Transverse colon (tissue), 4 donors: ENCODE measurements around the gene CTR9. TPM values are rescaled to one million over a fixed set of nuclear protein-coding genes. Genes with fewer than 3 reads are reported as not detected.

ENCODE experiments used
- DNase-seq: peaks from one replicate; pipeline ENCODE4 v3.0.0-alpha.2; 2019
- H3K27ac ChIP-seq, 4 donors: fragments of 200-600 bp; sonication (generic); 2 replicates each; pipeline ENCODE4 v1.5.1; 2016 to 2018; ENCODE audit warnings: inconsistent platforms in 4 of 4
- H3K27me3 ChIP-seq: fragments of 200-600 bp; sonication (generic); 2 replicates; pipeline ENCODE4 v1.5.1; 2017; ENCODE audit warnings: inconsistent platforms
- H3K36me3 ChIP-seq, 4 donors: fragments of 200-600 bp; sonication (generic); 2 replicates each; pipeline ENCODE4 v1.5.1; 2017 to 2019; ENCODE audit warnings: inconsistent platforms in 4 of 4
- H3K4me1 ChIP-seq, 4 donors: fragments of 200-600 bp; sonication (generic); 2 replicates each; pipeline ENCODE4 v1.5.1; 2017 to 2020; ENCODE audit warnings: inconsistent platforms in 4 of 4
- H3K4me3 ChIP-seq, 4 donors: fragments of 200-600 bp; sonication (generic); 1 replicate in 1 of 4; 2 replicates in 3 of 4; pipeline versions ENCODE4 v1.5.1 to v1.6.1; 2017 to 2019; ENCODE audit warnings: inconsistent platforms in 4 of 4
- H3K9me3 ChIP-seq, 2 donors: fragments of 200-600 bp; sonication (generic); 2 replicates each; pipeline ENCODE4 v1.5.1; 2017 to 2019; ENCODE audit warnings: inconsistent platforms in 2 of 2
- EP300 ChIP-seq: sonication (generic); formaldehyde crosslinking; IDR thresholded peaks from one replicate; pipeline ENCODE4 v1.6.1; 2017; ENCODE audit warnings: antibody characterized with exemption, low read depth
- POLR2A ChIP-seq: fragments of 450-650 bp; IDR thresholded peaks from one replicate; pipeline ENCODE4 v1.6.1; 2016; ENCODE audit warnings: antibody characterized with exemption, mild to moderate bottlenecking, moderate library complexity
- POLR2AphosphoS5 ChIP-seq, 3 donors: sonication (generic); formaldehyde crosslinking; IDR thresholded peaks; one replicate each; pipeline ENCODE4 v1.6.1; 2016; ENCODE audit warnings: antibody characterized with exemption in 3 of 3
- WGBS, 2 donors: methylation state at CpG; one replicate each; pipeline ENCODE4 v1.1.5; 2018; ENCODE audit warnings: low coverage in 1 of 2; 5-methylcytosine and 5-hydroxymethylcytosine counted together
- in situ Hi-C, 4 donors: fragments of 200-750 bp; cut with MboI; loops; one replicate each; pipeline versions ENCODE4 v1.15.0 to v1.15.1; 2017; ENCODE audit warnings: low sequenced_read_pairs in 3 of 4, low pct_ligation_motif_present in 1 of 4, low pct_unique_long_range_greater_than_20kb in 1 of 4
- intact Hi-C: fragments of 100-400 bp; cut with DNase I; formaldehyde crosslinking; loops from one replicate; pipeline ENCODE4 v1.15.1; 2023; ENCODE audit warnings: low total_unique reads
- total RNA-seq, 4 donors: library from RNA; depleted of rRNA; stranded (reverse); fragments of >200 nt; gene quantifications; one replicate each; pipeline ENCODE4 v1.1.0, GENCODE V29; 2016
- TF ChIP-seq, protein P1 (sequence below), 5 experiments: fragments of 200-600 bp in 3 of 5; fragments of 450-650 bp in 2 of 5; sonication (generic) in 3 of 5; IDR thresholded peaks; 1 replicate in 2 of 5; 2 replicates in 3 of 5; pipeline ENCODE4 v1.5.1; 2016 to 2017; ENCODE audit warnings: antibody characterized with exemption in 5 of 5, inconsistent platforms in 3 of 5, mild to moderate bottlenecking in 2 of 5, moderate library complexity in 1 of 5

CTR9 gene
- total RNA-seq, 4 donors from 2014 or later = 21.3 to 41.2 (median 25.5) TPM

DNA sequence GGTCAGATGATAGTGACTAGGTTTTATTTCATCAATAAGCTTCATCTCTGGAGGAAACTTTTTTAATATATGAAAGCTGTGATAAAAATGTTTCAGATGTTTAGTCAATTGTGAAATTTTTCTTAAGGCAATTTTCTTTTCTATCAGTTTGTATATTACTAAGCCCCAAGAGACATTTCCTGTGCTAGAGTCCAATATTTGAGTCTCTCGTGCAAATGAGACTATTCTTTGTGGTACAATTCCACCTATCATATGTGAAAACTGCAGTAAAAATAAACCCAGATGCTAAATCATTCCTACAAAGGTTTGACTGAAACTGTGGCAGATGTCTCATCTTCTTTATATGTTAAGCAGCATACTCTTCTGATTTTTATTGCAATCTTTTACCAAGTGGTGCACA, 28.0 kb downstream of the CTR9 start:
- TF ChIP-seq POLR2A = no peak
- no peak for TF ChIP-seq EP300
- TF ChIP-seq, protein P1, sequence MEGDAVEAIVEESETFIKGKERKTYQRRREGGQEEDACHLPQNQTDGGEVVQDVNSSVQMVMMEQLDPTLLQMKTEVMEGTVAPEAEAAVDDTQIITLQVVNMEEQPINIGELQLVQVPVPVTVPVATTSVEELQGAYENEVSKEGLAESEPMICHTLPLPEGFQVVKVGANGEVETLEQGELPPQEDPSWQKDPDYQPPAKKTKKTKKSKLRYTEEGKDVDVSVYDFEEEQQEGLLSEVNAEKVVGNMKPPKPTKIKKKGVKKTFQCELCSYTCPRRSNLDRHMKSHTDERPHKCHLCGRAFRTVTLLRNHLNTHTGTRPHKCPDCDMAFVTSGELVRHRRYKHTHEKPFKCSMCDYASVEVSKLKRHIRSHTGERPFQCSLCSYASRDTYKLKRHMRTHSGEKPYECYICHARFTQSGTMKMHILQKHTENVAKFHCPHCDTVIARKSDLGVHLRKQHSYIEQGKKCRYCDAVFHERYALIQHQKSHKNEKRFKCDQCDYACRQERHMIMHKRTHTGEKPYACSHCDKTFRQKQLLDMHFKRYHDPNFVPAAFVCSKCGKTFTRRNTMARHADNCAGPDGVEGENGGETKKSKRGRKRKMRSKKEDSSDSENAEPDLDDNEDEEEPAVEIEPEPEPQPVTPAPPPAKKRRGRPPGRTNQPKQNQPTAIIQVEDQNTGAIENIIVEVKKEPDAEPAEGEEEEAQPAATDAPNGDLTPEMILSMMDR (IDR thresholded peaks at IDR 0.05) = no peak
- TF ChIP-seq POLR2AphosphoS5 (IDR thresholded peaks at IDR 0.05) = no peak
- intact Hi-C loops = no loop called here
- in situ Hi-C loops = no loop called here
- H3K9me3 ChIP-seq = no peaks in the 10 kb centered on the region
- peaks cover 0 to 31% (median 15%) of the 10 kb centered on the region in 4 donors for H3K36me3 ChIP-seq
- H3K27ac ChIP-seq = peak overlapping the region in 3 of 4 donors; percentile 33 to 65 (median 52)
- 58 to 60% methylated on average over 1 of the region's 1 CpG for WGBS, 2 donors
- no peak for DNase-seq
- H3K4me1 ChIP-seq = no peaks in the 10 kb centered on the region
- no peak overlapping the region for H3K4me3 ChIP-seq
- H3K27me3 ChIP-seq = no peaks in the 10 kb centered on the region

DNA sequence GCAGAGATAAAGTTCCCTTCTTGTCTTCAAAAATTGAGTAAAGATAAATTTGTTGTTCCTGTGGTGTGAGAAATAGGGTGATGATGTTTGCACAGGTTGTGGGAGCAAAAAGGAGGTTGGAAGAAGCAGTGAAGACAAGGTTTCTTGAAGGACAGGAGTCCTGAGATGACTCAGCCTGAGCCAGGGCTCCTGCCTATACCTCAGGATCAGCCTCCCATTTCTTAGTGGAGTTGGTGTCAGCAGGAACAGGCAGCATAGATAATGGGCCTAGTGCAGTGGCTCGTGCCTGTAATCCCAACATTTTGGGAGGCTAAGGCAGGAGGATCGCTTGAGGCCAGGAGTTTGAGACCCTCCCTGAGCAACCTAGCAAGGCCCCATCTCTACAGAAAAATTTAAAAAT, 29.0 kb downstream of the CTR9 start:
- Histone ChIP-seq H3K27me3 (no peaks in the 10 kb centered on the region), H3K9me3 (no peaks in the 10 kb centered on the region), H3K4me1 (no peaks in the 10 kb centered on the region), H3K36me3 (peaks cover 0 to 21% (median 10%) of the 10 kb centered on the region in 4 donors), H3K27ac (no peak overlapping the region), H3K4me3 (no peak overlapping the region)
- TF ChIP-seq POLR2A (no peak), POLR2AphosphoS5 (IDR thresholded peaks at IDR 0.05) (no peak), EP300 (no peak)
- TF ChIP-seq, protein P1 (IDR thresholded peaks at IDR 0.05) = no peak
- intact Hi-C loops (no loop called here), in situ Hi-C loops (loop anchor here in 1 of 4 donors (10.0 kb wide), 1 partner anchor 1005 kb away; no protein-coding TSS in a partner anchor)
- DNase-seq = no peak
- 94% methylated on average over 2 of the region's 2 CpGs; no CpG with 5 or more reads in 1 of the 2 donors for WGBS, 2 donors

DNA sequence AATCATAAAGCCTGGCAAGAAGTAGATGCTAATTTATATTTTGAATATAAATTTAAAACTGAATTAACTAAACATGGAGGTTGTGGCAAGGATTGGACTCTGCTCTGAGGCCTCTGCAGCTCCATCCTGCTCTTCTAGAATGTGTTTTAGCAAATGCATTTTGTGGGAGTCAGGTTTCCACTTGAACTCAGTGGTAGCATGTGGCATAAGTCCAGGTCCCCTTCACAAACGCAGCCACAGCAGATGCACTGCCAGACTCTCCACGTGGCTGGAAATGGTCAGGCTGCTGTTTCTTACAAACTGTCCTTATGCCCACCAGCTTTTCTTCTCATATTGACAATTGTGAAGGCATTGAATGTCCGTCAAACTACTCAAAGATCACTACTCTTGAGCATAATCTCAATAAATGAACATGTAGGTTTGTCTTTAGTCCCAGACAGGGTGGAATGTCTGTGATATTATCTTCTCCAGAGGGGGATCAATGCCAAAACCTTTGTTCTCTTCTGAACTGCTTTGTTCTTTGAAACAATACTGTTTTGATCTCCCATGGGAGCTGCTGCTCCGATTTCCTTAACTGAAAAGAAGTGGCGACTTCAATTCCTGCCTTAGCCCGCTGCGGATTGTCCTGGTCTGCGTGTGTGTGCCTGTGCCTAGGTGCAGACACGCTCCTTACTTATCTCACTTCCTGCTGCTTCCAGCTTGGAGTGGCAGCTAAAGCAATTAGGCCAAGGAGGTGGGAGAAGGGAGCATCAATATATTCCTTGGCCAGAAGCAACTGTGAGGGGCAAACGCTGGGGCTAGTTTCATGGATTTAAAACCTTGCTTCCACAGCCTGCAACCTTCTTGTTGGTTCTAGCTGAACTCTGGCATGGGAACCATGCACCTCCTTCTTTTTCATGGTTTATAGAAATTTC, 33.4 kb downstream of the CTR9 start:
- Histone ChIP-seq H3K9me3 (no peaks in the 10 kb centered on the region), H3K27me3 (no peaks in the 10 kb centered on the region), H3K36me3 (peaks cover 0 to 4% (median 0%) of the 10 kb centered on the region in 4 donors), H3K4me3 (no peak overlapping the region), H3K27ac (no peak overlapping the region), H3K4me1 (no peaks in the 10 kb centered on the region)
- 78 to 97% methylated on average over 6 to 10 of the region's 10 CpGs for WGBS, 2 donors
- intact Hi-C loops (no loop called here), in situ Hi-C loops (loop anchor here in 1 of 4 donors (10.0 kb wide), 1 partner anchor 1000 kb away; no protein-coding TSS in a partner anchor)
- TF ChIP-seq POLR2AphosphoS5 (IDR thresholded peaks at IDR 0.05) (no peak), EP300 (no peak), POLR2A (no peak)
- TF ChIP-seq, protein P1 (IDR thresholded peaks at IDR 0.05) = no peak
- no peak for DNase-seq

DNA sequence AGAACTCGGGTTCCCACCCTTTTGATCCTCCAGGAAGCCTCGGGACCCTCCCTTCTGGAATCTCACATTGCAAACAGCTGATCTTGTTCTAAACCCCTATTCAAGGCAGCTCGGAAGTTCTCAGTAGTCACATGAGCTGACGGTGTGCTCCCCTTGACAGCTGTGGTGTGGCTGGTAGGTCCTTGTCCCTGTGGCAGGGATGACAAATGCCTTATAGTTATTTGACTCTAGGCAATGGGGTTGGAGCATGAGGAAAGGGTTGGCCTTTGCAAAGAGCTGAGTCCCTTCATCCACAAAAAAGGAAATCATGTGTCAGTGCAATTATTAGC, 34.1 kb downstream of the CTR9 start:
- Histone ChIP-seq H3K4me1 (no peaks in the 10 kb centered on the region), H3K27me3 (no peaks in the 10 kb centered on the region), H3K36me3 (no peaks in the 10 kb centered on the region), H3K27ac (no peak overlapping the region), H3K9me3 (no peaks in the 10 kb centered on the region), H3K4me3 (no peak overlapping the region)
- intact Hi-C loops = no loop called here
- TF ChIP-seq POLR2A (no peak), EP300 (no peak), POLR2AphosphoS5 (IDR thresholded peaks at IDR 0.05) (no peak)
- TF ChIP-seq, protein P1 (IDR thresholded peaks at IDR 0.05) = no peak
- DNase-seq = no peak
- WGBS, 2 donors = 80 to 86% methylated on average over 1 to 4 of the region's 4 CpGs
- in situ Hi-C loops = loop anchor here in 1 of 4 donors (10.0 kb wide), 1 partner anchor 1000 kb away; no protein-coding TSS in a partner anchor
